ENCODE data around the gene STIP1. TPM values are rescaled to one million over a fixed set of nuclear protein-coding genes. Genes with fewer than 3 reads are reported as not detected.
"Not testable (repeated sequence)": the region's sequence is repeated elsewhere in the genome, so short reads cannot be mapped to it uniquely, and the experiment has no call there.

The STIP1 gene
- total RNA-seq, 2 donors from 2014 or later = 230 to 257 TPM

DNA sequence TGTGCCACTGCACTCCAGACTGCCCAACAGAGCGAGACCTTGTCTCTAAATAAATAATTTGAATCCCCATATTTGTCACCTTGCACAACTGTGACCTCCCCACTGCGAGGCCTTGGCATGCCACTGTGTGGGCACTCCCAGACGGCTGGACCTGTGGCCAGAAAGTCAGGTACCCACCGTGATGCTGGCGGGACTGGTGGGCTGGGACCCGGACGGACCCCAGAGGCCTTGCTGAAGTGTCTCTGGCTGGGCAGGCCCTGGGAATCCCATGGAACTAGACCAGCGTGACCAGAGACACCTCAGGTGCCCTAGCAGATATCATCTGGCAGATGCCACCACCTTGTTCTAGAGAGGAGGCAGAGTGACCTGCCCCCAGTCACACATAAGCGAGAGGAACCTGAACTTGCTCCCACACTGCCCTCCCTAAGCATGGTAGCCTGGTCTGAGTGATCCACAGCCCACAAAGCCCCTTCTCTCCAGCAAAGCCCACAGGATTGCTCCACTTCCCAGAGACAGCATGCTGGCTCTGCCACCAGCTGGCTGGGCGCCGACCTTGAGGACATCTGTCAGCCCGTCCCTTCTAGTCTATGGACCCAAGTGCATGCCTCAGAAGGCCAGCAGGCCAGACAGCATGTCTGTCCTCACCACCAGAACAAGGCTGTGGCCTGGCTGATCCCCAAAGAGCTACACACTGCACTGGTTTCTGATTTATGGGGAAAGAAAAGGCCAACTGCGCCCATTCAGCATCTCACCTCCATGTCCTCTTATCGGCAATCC is 29.5 kb upstream of the STIP1 start:
- H3K9me3 ChIP-seq (ENCODE audit: control insufficient read depth, low read length) = no peaks in the 10 kb centered on the region
- H3K27me3 Mint-ChIP-seq (ENCODE audit: insufficient read depth) = no peaks in the 10 kb centered on the region
- H3K27me3 ChIP-seq (ENCODE audit: control insufficient read depth, insufficient read depth, low read length, poor library complexity, severe bottlenecking) = no peaks in the 10 kb centered on the region
- no peaks in the 10 kb centered on the region for H3K9me3 Mint-ChIP-seq
- no peak overlapping the region for H3K9ac ChIP-seq (ENCODE audit: extremely low read depth, low read length, poor library complexity, severe bottlenecking)
- H3K4me3 ChIP-seq (ENCODE audit: low read length) = no peak overlapping the region
- H3K36me3 ChIP-seq (ENCODE audit: control insufficient read depth, insufficient read depth, low read length) = no peaks in the 10 kb centered on the region
- no peak for TF ChIP-seq CTCF (conservative IDR thresholded peaks at IDR 0.05)
- H3K4me1 ChIP-seq (ENCODE audit: control insufficient read depth, insufficient read depth, low read length) = no peaks in the 10 kb centered on the region
- H3K36me3 Mint-ChIP-seq (ENCODE audit: low read depth) = peaks cover 7% of the 10 kb centered on the region
- no peak overlapping the region for H3K27ac Mint-ChIP-seq
- H3K27ac ChIP-seq (ENCODE audit: low read depth, low read length) = no peak overlapping the region
- no peak overlapping the region for H3K4me3 Mint-ChIP-seq
- peaks cover 7% of the 10 kb centered on the region for H3K4me1 Mint-ChIP-seq
- DNase-seq = no peak
- 93% methylated on average over 14 of the region's 14 CpGs for whole genome bisulfite sequencing, 2 experiments (ENCODE audit: insufficient coverage in 1 of 2, insufficient read length in 1 of 2)

GRCh38 chr11:64157631-64158394 is 28.2 kb upstream of the STIP1 start:
- H3K4me1 ChIP-seq (ENCODE audit: control insufficient read depth, insufficient read depth, low read length) = no peaks in the 10 kb centered on the region
- DNase-seq = no peak
- Mint-ChIP-seq H3K36me3 (ENCODE audit: low read depth) (peaks cover 9% of the 10 kb centered on the region), H3K27me3 (ENCODE audit: insufficient read depth) (no peaks in the 10 kb centered on the region), H3K27ac (no peak overlapping the region), H3K9me3 (no peaks in the 10 kb centered on the region), H3K4me3 (no peak overlapping the region), H3K4me1 (peaks cover 7% of the 10 kb centered on the region)
- H3K27me3 ChIP-seq (ENCODE audit: control insufficient read depth, insufficient read depth, low read length, poor library complexity, severe bottlenecking) = no peaks in the 10 kb centered on the region
- no peak for TF ChIP-seq CTCF (conservative IDR thresholded peaks at IDR 0.05)
- H3K4me3 ChIP-seq (ENCODE audit: low read length) = no peak overlapping the region
- no peak overlapping the region for H3K27ac ChIP-seq (ENCODE audit: low read depth, low read length)
- H3K36me3 ChIP-seq (ENCODE audit: control insufficient read depth, insufficient read depth, low read length) = no peaks in the 10 kb centered on the region
- no peaks in the 10 kb centered on the region for H3K9me3 ChIP-seq (ENCODE audit: control insufficient read depth, low read length)
- no peak overlapping the region for H3K9ac ChIP-seq (ENCODE audit: extremely low read depth, low read length, poor library complexity, severe bottlenecking)
- 92 to 93% methylated on average over 10 to 17 of the region's 17 CpGs for WGBS, 2 experiments (ENCODE audit: insufficient coverage in 1 of 2, insufficient read length in 1 of 2)

- TF ChIP-seq CTCF (conservative IDR thresholded peaks at IDR 0.05) = no peak
- Histone ChIP-seq H3K36me3 (ENCODE audit: control insufficient read depth, insufficient read depth, low read length) (no peaks in the 10 kb centered on the region), H3K9me3 (ENCODE audit: control insufficient read depth, low read length) (no peaks in the 10 kb centered on the region), H3K4me3 (ENCODE audit: low read length) (no peak overlapping the region), H3K27ac (ENCODE audit: low read depth, low read length) (no peak overlapping the region), H3K9ac (ENCODE audit: extremely low read depth, low read length, poor library complexity, severe bottlenecking) (no peak overlapping the region), H3K27me3 (ENCODE audit: control insufficient read depth, insufficient read depth, low read length, poor library complexity, severe bottlenecking) (no peaks in the 10 kb centered on the region), H3K4me1 (ENCODE audit: control insufficient read depth, insufficient read depth, low read length) (peaks cover 4% of the 10 kb centered on the region)
- Mint-ChIP-seq H3K4me1 (peaks cover 5% of the 10 kb centered on the region), H3K36me3 (ENCODE audit: low read depth) (peaks cover 9% of the 10 kb centered on the region), H3K4me3 (no peak overlapping the region), H3K9me3 (no peaks in the 10 kb centered on the region), H3K27ac (no peak overlapping the region), H3K27me3 (ENCODE audit: insufficient read depth) (peaks cover 6% of the 10 kb centered on the region)
- 89 to 99% methylated on average over 7 to 10 of the region's 10 CpGs for WGBS, 2 experiments (ENCODE audit: insufficient coverage in 1 of 2, insufficient read length in 1 of 2)
- no peak for DNase-seq
Measured at GRCh38 chr11:64161037-64161436, 24.9 kb upstream of the STIP1 start.

- not testable (repeated sequence) for H3K27ac Mint-ChIP-seq; H3K27me3 ChIP-seq (ENCODE audit: control insufficient read depth, insufficient read depth, low read length, poor library complexity, severe bottlenecking); DNase-seq; H3K4me1 ChIP-seq (ENCODE audit: control insufficient read depth, insufficient read depth, low read length); H3K4me3 Mint-ChIP-seq; H3K9me3 Mint-ChIP-seq; H3K4me3 ChIP-seq (ENCODE audit: low read length); H3K27me3 Mint-ChIP-seq (ENCODE audit: insufficient read depth); H3K27ac ChIP-seq (ENCODE audit: low read depth, low read length); H3K9me3 ChIP-seq (ENCODE audit: control insufficient read depth, low read length); H3K36me3 ChIP-seq (ENCODE audit: control insufficient read depth, insufficient read depth, low read length); H3K4me1 Mint-ChIP-seq; H3K9ac ChIP-seq (ENCODE audit: extremely low read depth, low read length, poor library complexity, severe bottlenecking); H3K36me3 Mint-ChIP-seq (ENCODE audit: low read depth)
- WGBS, 2 experiments (ENCODE audit: insufficient coverage in 1 of 2, insufficient read length in 1 of 2) = 94 to 99% methylated on average over 9 to 16 of the region's 16 CpGs
Measured at GRCh38 chr11:64162769-64163168, 23.2 kb upstream of the STIP1 start.

Measured in endodermal cell (in vitro differentiated cells).